WTC11 (cell line): Measurements from ENCODE around the gene SLC34A1.
"Not testable (repeated sequence)": the region's sequence is repeated elsewhere in the genome, so short reads cannot be mapped to it uniquely, and the experiment has no call there.

Source experiments
- CBFB ChIP-seq: sonication (generic); formaldehyde crosslinking; IDR thresholded peaks from 2 replicates; pipeline ENCODE4 v1.8.1; 2022; ENCODE audit warnings: mild to moderate bottlenecking, low read depth, missing genetic modification reagents
- E2F1 ChIP-seq: sonication (generic); formaldehyde crosslinking; IDR thresholded peaks from 2 replicates; pipeline ENCODE4 v1.8.0; 2022; ENCODE audit warnings: mild to moderate bottlenecking, missing genetic modification reagents
- ELF4 ChIP-seq: sonication (generic); formaldehyde crosslinking; IDR thresholded peaks from 2 replicates; pipeline ENCODE4 v1.8.1; 2022; ENCODE audit warnings: low read depth, mild to moderate bottlenecking, moderate library complexity, missing genetic modification reagents
- EMX1 ChIP-seq: fragments of 250-450 bp; sonication (Bioruptor Pico); IDR thresholded peaks from 2 replicates; pipeline ENCODE4 v1.8.0; 2021; ENCODE audit warnings: mild to moderate bottlenecking
- NR3C1 ChIP-seq: sonication (generic); formaldehyde crosslinking; conservative IDR thresholded peaks from 2 replicates; pipeline ENCODE4 v1.8.1; 2023; ENCODE audit warnings: low read depth, mild to moderate bottlenecking, missing genetic modification reagents
- STAT6 ChIP-seq: sonication (generic); formaldehyde crosslinking; conservative IDR thresholded peaks from 2 replicates; pipeline ENCODE4 v1.8.1; 2023; ENCODE audit warnings: mild to moderate bottlenecking, low read depth, missing genetic modification reagents, moderate library complexity
- TEAD4 ChIP-seq: sonication (generic); formaldehyde crosslinking; IDR thresholded peaks from 2 replicates; pipeline ENCODE4 v1.8.0; 2022; ENCODE audit warnings: mild to moderate bottlenecking, missing genetic modification reagents
- ZNF263 ChIP-seq: sonication (generic); formaldehyde crosslinking; IDR thresholded peaks from 2 replicates; pipeline ENCODE4 v1.8.1; 2022; ENCODE audit warnings: low read depth, mild to moderate bottlenecking, moderate library complexity, missing genetic modification reagents
- ZNF317 ChIP-seq: sonication (generic); formaldehyde crosslinking; IDR thresholded peaks from 2 replicates; pipeline ENCODE4 v1.8.1; 2023; ENCODE audit warnings: low read depth, mild to moderate bottlenecking, moderate library complexity, missing genetic modification reagents, borderline replicate concordance
- ZSCAN18 ChIP-seq: fragments of 250-450 bp; sonication (Bioruptor Pico); IDR thresholded peaks from 2 replicates; pipeline ENCODE4 v2.1.2; 2022; ENCODE audit warnings: mild to moderate bottlenecking, moderate library complexity
- TF ChIP-seq, protein P1 (sequence below): fragments of 200-600 bp; IDR thresholded peaks from 2 replicates; pipeline ENCODE4 v1.8.0; 2022; ENCODE audit warnings: antibody characterized with exemption

- not testable (repeated sequence) for TF ChIP-seq CBFB, STAT6, TEAD4, NR3C1, ELF4, EMX1, ZSCAN18, ZNF317, E2F1, ZNF263 (CRISPR knock-in tag)
- TF ChIP-seq, protein P1, sequence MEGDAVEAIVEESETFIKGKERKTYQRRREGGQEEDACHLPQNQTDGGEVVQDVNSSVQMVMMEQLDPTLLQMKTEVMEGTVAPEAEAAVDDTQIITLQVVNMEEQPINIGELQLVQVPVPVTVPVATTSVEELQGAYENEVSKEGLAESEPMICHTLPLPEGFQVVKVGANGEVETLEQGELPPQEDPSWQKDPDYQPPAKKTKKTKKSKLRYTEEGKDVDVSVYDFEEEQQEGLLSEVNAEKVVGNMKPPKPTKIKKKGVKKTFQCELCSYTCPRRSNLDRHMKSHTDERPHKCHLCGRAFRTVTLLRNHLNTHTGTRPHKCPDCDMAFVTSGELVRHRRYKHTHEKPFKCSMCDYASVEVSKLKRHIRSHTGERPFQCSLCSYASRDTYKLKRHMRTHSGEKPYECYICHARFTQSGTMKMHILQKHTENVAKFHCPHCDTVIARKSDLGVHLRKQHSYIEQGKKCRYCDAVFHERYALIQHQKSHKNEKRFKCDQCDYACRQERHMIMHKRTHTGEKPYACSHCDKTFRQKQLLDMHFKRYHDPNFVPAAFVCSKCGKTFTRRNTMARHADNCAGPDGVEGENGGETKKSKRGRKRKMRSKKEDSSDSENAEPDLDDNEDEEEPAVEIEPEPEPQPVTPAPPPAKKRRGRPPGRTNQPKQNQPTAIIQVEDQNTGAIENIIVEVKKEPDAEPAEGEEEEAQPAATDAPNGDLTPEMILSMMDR: not testable (repeated sequence)
Observed at GRCh38 chr5:177417081-177417480, 32.8 kb downstream of the SLC34A1 start.
